ENCODE data around the gene RBX1.
"Not testable (repeated sequence)": the region's sequence is repeated elsewhere in the genome, so short reads cannot be mapped to it uniquely, and the experiment has no call there.

Gene RBX1

DNA sequence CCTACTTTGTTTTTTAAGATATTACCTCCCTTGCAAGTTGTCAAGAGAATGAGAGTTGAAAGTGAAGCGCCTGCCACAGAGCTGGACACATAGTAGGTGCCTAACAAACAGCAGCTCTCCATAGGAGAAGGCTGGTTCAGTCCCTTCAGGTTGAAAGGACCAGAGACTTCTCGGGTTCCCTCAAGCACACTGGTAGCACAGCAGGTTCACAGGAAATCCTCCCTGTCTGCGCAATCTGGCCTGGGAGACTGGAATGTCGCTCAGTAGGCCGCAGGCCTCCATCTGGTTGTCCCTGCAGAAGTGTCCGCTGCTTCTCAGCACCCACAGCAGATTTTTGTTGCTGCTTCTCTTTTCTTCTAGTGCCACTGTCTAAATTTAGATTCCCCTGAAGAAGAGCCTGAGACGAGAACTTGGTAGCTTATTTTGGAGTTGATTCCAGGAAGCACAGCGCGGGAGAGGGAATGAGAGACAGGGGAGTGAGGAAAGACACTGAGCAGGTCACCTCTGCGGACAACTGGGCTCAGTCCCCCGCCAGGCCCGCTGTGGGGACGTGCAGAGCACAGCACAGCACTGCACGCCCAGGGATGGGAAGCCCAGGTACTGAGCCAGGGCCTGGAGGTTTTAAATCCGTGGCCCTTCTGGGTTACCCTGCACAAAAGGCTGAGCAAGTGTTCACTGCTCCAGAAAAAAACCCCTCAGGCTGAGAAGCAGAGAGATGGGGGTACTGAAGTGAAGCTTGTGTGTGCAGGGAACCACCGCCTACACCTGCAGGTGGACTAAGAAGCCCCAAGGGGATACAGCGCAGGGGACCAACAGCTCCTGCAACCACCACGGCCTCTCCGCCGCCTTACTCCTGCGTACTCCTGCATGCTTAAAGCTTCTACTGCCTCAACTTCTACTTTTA is 31.6 kb downstream of the RBX1 start:
- TF ChIP-seq, protein P1, sequence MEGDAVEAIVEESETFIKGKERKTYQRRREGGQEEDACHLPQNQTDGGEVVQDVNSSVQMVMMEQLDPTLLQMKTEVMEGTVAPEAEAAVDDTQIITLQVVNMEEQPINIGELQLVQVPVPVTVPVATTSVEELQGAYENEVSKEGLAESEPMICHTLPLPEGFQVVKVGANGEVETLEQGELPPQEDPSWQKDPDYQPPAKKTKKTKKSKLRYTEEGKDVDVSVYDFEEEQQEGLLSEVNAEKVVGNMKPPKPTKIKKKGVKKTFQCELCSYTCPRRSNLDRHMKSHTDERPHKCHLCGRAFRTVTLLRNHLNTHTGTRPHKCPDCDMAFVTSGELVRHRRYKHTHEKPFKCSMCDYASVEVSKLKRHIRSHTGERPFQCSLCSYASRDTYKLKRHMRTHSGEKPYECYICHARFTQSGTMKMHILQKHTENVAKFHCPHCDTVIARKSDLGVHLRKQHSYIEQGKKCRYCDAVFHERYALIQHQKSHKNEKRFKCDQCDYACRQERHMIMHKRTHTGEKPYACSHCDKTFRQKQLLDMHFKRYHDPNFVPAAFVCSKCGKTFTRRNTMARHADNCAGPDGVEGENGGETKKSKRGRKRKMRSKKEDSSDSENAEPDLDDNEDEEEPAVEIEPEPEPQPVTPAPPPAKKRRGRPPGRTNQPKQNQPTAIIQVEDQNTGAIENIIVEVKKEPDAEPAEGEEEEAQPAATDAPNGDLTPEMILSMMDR (IDR thresholded peaks at IDR 0.05; ENCODE audit: extremely low read depth, missing control alignments), result no peak
- peak; percentile 45 for DNase-seq (ENCODE audit: low spot score)

DNA sequence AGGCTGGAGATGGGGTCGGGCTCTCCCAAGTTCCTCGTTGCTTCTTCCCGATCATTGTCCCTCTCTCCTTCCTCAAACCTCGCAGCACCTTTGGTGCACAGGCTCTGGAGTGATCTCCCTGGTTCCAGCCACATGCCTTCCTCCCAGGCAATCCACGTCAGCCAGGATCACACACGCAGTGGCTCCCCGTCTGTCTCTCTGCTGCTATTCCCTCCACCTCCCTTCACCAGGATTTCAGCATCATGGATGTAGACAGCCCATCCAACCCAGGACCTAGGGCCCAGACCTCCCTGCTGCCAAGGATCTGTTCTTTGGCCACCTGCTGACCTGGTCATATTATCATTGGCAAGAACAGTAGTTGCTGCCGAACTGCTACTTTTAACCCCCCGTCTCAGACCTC is 40.1 kb downstream of the RBX1 start:
- DNase-seq (ENCODE audit: low spot score), result no peak
- TF ChIP-seq, protein P1 (IDR thresholded peaks at IDR 0.05; ENCODE audit: extremely low read depth, missing control alignments), result no peak

DNA sequence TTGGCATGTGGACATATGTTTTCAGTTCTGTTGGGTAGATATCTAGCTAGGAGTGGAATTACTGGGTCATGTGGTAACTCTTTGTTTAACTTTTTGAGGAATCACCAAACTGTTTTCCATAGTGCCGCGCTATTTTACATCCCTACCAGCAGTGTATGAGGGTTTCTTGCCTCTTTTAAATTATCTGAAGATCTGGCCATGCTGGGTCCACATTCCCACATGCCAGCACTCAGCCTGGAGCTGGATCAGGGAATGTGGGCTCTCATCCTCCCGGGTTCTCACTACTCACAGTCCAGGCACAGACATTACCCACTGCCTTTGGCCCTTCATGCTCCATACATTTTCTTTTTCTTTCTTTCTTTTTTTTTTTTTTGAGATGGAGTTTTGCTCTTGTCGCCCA is 44.6 kb downstream of the RBX1 start:
- no peak for DNase-seq (ENCODE audit: low spot score)

GRCh38 chr22:40997520-40997919 is 46.3 kb downstream of the RBX1 start:
- no peak for DNase-seq (ENCODE audit: low spot score)
- TF ChIP-seq, protein P1 (IDR thresholded peaks at IDR 0.05; ENCODE audit: extremely low read depth, missing control alignments), result no peak

More for the DNA sequence above, 44.6 kb downstream of the RBX1 start:
- TF ChIP-seq, protein P1 (IDR thresholded peaks at IDR 0.05; ENCODE audit: extremely low read depth, missing control alignments), result no peak

GRCh38 chr22:41000040-41000565 is 48.9 kb downstream of the RBX1 start:
- DNase-seq (ENCODE audit: low spot score), result no peak
- TF ChIP-seq, protein P1 (IDR thresholded peaks at IDR 0.05; ENCODE audit: extremely low read depth, missing control alignments), result no peak

DNA sequence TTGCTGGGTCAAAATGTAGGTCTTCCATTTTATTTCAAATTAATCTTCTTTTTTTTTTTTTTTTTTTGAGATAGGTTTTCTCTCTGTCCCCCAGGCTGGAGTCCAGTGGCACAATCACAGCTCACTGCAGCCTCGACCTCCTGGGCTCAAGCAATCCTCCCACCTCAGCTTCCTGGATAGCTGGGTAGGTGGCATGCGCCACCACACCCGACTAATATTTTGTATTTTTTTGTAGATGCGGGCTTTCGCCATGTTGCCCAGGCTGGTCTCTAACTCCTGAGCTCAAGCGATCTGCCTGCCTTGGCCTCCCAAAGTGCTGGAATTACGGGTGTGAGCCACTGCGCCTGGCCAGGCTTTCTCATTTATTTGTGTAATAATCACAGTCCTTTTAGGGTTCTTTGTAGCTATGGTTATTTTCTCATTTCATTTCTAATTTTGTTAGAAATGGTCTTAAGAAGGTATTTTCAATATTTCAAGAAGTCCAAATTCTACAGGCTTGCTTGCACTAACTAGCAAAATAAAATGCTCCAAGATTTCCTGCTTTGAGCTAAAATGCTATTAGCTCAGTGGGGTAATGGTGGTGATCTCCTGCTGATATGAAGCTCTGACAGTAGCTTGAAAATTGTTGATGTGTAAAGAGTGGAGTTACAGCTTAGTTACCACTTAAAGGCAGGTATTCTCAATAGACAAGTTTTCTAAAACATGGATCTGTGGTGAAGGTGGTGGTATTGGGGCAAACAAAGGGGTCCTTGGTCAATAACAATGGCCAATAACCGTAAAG is 50.0 kb downstream of the RBX1 start:
- DNase-seq (ENCODE audit: low spot score), result no peak
- TF ChIP-seq, protein P1 (IDR thresholded peaks at IDR 0.05; ENCODE audit: extremely low read depth, missing control alignments), result no peak

DNA sequence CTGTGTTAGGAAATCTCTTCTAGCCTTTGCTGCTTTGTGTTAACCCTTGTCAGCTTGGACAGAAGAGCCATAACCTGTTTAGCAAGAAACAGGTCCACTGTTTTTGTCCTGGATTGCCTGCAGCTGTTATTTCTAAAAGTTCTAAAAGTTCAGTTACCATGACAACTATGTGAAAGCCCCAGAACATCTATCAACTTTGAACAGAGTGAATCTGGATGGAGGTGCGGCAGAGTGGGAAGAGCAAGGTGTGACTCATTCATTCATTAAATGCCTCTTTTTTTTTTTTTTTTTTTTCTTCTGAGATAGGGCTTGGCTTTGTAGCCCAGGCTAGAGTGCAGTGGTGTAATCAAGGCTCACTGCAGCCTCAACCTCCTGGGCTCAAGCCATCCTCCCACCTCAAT is 50.5 kb downstream of the RBX1 start:
- no peak for DNase-seq (ENCODE audit: low spot score)
- TF ChIP-seq, protein P1 (IDR thresholded peaks at IDR 0.05; ENCODE audit: extremely low read depth, missing control alignments), result no peak

DNA sequence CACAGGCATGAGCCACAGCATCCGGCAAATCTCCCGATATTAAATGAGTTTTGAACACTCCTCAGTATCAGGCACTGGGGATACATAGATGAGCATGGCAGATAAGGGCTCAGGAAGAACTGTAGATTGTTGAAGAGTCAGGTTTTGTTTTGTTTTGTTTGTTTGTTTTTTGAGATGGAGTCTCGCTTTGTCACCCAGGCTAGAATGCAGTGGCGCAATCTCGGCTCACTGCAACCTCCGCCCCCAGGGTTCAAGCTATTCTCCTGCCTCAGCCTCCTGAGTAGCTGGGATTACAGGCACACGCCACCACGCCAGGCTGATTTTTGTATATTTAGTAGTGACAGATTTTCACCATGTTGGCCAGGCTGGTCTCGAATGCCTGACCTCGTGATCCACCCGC is 51.2 kb downstream of the RBX1 start:
- not testable (repeated sequence) for DNase-seq (ENCODE audit: low spot score)

All from GM20000 (cell line).